ENCODE measurements around the gene HSPB1. TPM values are rescaled to one million over a fixed set of nuclear protein-coding genes. Genes with fewer than 3 reads are reported as not detected.

Gene HSPB1
- 620 and 643 TPM in 2 replicates for total RNA-seq

DNA sequence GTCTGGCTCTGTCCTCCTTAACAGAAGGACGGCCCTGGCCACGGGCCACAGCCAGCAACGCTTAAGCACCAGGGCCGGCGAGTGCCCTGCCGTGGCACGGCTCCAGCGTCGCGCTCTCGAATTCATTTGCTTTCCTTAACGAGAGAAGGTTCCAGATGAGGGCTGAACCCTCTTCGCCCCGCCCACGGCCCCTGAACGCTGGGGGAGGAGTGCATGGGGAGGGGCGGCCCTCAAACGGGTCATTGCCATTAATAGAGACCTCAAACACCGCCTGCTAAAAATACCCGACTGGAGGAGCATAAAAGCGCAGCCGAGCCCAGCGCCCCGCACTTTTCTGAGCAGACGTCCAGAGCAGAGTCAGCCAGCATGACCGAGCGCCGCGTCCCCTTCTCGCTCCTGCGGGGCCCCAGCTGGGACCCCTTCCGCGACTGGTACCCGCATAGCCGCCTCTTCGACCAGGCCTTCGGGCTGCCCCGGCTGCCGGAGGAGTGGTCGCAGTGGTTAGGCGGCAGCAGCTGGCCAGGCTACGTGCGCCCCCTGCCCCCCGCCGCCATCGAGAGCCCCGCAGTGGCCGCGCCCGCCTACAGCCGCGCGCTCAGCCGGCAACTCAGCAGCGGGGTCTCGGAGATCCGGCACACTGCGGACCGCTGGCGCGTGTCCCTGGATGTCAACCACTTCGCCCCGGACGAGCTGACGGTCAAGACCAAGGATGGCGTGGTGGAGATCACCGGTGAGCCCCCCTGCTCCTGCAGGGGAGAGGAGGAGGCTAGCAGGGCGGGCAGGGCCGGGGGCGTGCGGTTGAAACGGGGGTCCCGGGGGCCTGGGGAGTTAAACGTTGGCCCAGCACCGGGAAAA lies at the start of gene HSPB1:
TSS of gene HSPB1 (plus strand) at position 327 of the 855 bp plus-strand sequence. CDS start at position 367, 40 bp downstream.

Other genes starting within 250 kb of the HSPB1 start
- gene SRRM3, start 100.8 kb upstream of the HSPB1 start, total RNA-seq: 1.3 and 1.8 TPM in 2 replicates
- gene YWHAG, start 56.3 kb downstream of the HSPB1 start, total RNA-seq: 38.1 and 47.4 TPM in 2 replicates
- 0.45 and 0.67 TPM in 2 replicates for gene SSC4D, start 107.0 kb downstream of the HSPB1 start, total RNA-seq
- gene ZP3, start 122.3 kb downstream of the HSPB1 start, total RNA-seq: 0.84 and 2.5 TPM in 2 replicates
- 10.9 and 12.4 TPM in 2 replicates for gene DTX2, start 159.0 kb downstream of the HSPB1 start, total RNA-seq
- not detected in 2 replicates for gene UPK3B, start 207.9 kb downstream of the HSPB1 start, total RNA-seq
- not detected in 2 replicates for gene SPDYE16, start 240.6 kb downstream of the HSPB1 start, total RNA-seq